NT2/D1 (cell line): ENCODE results near the gene NFX1.
"Not testable (repeated sequence)": the region's sequence is repeated elsewhere in the genome, so short reads cannot be mapped to it uniquely, and the experiment has no call there.

Experiments
- SUZ12 ChIP-seq: IDR thresholded peaks from 2 replicates; pipeline ENCODE4 v1.6.1; 2011; ENCODE audit not compliant: insufficient read length, insufficient read depth; ENCODE audit errors: extremely low read depth
- YY1 ChIP-seq: IDR thresholded peaks from 2 replicates; pipeline ENCODE4 v1.6.1; 2011; ENCODE audit not compliant: insufficient read length, insufficient read depth
- ZNF274 ChIP-seq: IDR thresholded peaks from 2 replicates; pipeline ENCODE4 v1.6.1; 2011; ENCODE audit warnings: mild to moderate bottlenecking, low read depth, low read length

DNA sequence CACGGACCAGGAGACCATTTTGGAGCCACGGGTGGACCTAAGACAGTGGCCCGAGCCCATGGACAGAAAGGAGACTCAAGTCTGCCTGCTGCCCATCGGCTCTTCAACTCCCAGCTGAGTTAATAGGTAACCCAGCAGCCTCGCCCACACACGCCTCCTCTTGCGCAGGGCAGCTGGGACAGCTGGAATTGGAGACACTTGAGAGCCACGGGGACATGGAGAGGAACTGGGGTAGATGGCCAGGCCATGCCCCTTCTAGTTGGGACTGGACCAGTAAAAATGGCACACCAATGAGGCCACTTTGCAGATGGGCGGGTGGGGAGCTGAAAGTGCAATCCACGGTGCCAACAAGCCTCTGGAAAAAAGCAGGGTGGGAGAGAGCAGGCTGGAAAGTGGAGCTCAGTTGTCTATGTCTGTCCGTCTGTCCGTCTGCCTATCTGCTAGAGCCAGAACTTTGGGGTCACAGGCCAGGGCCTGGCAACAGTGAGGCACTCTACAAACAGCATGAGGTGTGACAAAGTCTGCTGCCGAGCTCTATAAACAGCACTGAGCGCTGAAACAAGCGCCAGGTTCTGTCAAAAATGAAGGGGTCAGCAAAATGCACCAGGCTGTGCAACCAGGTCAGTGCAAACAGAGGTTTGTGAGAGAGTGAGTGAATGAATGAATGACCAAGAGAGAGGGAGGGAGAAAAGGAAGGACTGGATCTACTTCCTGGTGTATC lies 105.0 kb downstream of the NFX1 start:
- not testable (repeated sequence) for TF ChIP-seq ZNF274, YY1, SUZ12
